Islet of Langerhans (tissue), 1 donor: Measurements from ENCODE around the gene NABP2.
"Not testable (repeated sequence)": the region's sequence is repeated elsewhere in the genome, so short reads cannot be mapped to it uniquely, and the experiment has no call there.

Source experiments
- FAIRE-seq: peaks from one replicate; lab custom pipeline; 2011; peaks lifted over from hg19 to GRCh38; lab: Jason Lieb, UNC

The NABP2 gene

DNA sequence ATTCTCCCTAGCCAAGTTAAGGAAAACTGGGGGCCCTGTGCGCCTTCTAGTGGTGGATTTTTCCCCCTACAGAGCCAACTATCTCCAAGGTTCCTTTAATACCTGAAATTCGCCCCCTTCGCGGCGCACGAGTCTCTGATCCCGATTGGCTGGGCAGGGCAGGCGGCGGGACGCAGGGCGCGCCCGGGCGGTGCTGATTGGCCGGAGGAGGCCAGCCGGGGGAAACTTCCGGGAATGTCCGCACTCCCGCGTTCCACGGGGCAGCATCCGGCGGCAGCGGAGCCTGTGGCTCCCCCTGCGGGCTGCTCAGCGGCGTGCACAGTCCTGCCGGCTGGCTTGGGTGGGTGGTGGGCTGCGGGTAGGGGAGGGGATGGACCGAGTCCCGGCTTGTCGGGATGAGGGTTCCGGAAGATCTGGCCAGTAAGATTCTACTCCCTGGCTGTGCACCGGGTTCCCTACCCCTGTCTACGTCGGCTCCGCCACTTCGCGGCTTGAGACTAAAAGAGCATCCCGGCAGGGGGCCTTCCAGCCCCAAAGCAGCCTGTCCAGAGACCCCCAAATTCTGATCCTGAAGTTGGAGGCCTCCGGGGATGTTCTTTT lies at the start of gene NABP2:
TSS of gene NABP2 (plus strand) at position 241 of the 600 bp plus-strand sequence. CDS start 515 bp downstream, outside the sequence.
- no peak for FAIRE-seq

GRCh38 chr12:56178347-56178746 lies 45.8 kb upstream of the NABP2 start:
- FAIRE-seq = no peak

- no peak for FAIRE-seq
These were observed 37.2 kb upstream of the NABP2 start for GRCh38 chr12:56186957-56187356.

DNA sequence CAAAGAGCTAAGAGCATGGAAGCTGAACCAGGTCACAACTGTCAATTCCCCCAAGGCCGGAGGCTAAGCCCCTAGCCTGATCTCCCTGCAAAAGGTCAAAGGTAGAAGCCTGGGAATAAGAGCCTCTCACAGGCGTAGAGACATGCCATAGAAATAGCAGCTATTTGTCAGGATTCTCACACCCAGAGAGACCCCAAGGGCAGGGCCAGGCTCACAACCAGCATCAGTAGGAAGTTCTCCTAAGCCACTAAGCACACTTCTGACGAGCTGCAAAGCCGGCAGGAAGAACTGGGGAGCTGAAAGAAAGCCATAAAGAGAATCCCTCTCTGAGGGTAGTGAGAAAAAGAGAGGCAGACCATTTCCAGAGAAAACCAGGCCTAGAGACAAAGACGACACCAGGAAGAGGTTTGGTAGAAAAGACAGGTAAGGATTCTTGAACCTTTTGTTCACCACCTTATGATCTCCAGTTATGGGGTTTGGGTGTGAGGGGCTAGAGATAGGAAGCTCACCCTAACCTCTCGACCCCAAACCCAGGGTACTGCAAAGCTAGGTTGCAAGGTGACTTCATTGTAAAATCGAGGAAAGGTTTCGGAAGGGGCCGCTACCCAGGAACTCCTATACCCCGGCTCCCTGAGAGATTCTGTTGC lies 35.9 kb upstream of the NABP2 start:
- FAIRE-seq = no peak

DNA sequence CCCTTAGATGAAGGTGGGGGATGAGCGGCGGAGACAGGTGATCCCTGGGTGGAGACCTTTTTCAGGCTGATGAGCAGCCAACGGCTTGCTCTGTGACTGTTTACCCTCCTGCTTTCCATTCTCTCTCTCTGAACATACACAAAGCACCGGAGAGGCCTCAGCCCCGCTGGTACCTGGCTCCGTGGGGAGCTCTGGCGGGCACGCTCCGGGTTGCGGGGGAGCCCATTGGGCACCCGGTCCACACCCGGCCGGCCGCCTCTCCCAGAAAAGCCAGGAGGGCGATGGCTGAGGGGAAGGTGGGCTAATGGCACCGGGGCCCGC lies 35.4 kb upstream of the NABP2 start:
- no peak for FAIRE-seq

DNA sequence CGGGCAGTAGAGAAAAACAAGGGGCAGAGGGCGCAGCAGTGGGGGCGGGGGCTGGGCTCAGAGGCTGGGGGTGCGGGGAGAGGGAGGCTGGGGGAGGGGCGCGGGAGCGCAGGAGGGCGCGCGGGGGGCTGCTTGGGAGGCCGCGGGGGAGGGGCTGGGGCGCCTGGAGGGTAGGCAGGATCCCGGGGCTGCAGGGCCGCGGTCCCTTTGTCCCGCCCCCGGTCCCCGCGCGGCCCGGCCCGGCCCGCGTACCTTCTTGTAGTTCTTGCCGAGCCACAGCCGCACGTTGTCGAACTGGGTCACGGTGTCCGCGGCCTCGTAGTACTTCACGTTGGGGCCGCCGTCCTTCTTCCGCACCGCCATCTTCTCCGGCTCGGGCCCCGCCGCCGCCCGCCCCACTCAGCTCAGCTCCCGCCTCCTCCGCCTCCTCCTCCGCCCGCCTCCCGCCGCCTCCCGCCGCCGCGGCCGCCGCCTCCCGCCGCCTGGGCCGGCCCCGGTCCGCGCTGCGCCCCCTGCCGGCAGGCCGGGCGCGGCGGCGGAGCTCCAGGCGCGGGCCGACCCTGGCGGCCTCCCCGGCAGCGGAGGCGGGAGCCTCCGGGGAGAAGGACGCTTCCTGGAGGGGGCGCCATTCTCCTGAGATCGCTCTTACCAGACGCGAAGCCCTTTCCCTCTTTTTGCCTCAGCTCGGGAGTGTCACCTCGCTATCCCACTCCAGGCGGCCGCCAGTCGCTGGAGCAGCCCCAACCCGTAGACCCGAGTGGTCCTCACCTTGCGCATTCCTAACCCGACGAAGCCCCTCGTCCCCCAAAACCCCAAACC lies 34.8 kb upstream of the NABP2 start, which contains the start of gene SMARCC2:
TSS of gene SMARCC2 (minus strand) at position 385 of the 819 bp plus-strand sequence. CDS start at position 363, 22 bp downstream.
- FAIRE-seq = no peak

DNA sequence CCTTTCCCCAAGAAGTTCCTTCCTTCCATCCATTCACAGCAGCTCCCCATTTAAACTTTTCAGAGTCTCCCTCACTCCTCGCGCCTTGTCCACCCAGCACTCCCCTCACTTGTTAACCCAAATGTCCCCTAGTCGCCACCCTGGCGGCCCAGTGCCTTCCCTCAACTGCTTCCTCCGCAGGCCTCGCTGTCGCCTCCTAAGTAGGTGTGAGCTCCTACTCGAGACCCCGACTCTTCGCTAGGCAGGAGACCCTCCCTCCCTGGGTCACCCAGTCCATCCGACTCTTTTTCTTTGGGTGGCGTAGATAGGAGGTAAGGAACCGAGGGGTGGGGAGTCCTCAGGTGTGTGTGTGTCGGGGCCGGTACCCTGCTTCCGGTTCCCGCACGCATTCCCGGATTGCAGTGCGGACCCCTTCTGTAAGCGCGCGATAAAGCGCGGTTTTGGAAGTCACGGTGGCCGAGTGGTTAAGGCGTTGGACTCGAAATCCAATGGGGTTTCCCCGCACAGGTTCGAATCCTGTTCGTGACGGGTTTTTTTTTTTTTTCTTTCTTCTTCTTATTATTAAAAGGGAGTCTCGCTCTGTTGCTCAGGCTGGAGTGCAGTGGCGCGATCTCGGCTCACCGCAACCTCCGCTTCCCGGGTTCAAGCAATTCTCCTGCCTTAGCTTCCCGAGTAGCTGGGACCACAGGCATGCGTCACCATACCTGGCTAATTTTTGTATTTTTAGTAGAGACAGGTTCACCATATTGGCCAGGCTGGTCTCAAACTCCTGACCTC lies 34.0 kb upstream of the NABP2 start:
- no peak for FAIRE-seq

GRCh38 chr12:56190695-56191155 lies 33.4 kb upstream of the NABP2 start:
- no peak for FAIRE-seq

DNA sequence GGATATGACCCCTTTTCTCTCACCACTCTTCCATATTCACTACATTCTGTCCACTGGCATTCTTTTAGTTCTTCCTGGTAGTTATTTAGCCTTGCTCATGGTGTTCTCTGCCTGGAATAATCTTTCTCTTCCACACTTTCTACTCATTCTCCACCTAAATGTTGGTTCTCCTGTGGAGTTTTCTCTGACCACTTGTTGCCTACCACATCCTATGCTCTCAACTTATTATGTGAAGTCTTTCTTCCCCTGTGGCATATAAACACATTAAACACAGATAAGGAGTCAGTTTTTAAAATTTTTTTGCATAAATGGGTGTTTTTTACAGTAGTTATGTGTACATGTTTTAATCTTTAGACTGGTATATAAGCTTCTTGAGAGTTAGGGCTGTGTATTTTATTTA lies 31.6 kb upstream of the NABP2 start:
- FAIRE-seq = no peak

DNA sequence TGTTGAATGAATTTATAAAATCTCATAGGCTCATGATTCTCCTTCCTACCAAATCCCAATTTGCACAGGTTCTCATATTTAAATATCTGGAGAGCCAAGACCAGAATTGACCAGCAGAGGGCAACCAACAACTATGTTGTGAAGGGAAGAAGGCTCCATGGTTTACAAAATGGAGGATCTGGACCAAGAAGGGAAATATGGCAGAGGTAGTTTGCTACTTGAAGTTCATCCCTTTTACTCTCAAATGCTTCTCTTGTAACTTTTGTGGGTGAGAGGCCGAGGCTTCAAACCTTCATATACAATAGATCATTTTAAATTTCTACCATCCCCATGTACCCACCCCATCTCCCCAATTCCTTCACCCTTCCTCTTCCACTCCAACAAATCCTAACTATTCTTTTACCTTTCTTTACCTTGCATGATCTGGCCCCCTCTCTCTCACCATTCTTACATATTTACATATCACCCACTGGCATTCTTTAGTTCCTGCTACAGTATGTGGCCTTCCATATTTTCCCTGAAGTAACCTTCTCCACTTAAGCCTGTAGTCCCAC lies 31.0 kb upstream of the NABP2 start:
- peak; percentile 71 for FAIRE-seq

DNA sequence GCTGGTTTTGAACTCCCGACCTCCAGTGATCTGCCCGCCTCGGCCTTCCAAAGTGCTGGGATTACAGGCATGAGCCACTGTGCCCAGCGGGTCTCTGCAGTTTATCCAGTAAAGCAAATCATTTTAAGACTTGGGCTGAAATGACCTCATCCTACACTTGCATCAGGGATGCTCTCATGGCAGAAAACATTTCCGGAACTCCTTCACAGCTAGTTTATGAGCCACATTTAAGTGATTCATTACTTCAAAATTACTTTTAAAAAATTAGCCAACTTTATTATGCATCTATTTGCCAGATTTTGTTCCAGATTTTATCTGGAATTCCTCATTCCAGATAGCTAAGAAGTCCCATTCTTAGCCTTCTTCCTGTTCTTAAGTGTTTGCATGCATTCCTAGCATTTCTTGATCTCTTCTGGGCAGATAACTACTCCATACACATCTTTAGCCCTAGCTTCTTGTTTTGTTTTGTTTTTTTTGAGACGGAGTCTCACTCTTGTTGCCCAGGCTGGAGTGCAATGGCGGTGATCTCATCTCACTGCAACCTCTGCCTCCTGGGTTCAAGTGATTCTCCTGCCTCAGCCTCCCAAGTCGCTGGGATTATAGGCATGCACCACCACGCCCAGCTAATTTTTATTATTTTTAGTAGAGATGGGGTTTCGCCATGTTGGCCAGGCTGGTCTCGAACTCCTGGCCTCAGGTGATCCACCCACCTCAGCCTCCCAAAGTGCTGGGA lies 27.2 kb upstream of the NABP2 start:
- FAIRE-seq = not testable (repeated sequence)

DNA sequence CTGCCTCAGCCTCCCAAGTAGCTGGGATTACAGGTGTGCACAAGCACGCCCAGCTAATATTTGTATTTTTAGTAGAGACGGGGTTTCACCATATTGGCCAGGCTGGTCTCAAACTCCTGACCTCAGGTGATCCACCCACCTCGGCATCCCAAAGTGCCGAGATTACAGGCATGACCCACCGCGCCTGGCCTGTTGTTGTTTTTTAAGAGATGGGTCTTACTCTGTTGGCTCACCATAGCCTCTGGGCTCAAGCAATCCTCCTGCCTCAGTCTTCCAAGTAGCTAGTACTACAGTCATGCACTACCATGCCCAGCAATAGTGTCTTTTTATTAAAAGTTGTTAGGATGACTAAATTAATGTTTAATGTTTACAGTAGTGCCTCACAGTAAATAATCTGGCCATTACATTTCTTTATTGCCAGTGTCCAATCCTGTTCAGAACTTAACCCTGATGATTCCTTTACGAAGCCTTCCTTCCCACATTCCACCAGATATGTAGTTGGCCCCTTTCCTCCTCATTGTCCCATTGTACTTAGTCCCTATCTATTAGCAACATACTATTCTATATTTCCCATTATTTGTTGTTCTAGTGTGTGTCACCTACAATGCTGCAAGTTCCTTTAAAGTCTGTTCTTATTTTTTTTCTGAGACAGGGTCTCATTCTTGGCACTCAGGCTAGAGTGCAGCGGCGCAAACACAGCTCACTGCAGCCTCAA lies 26.1 kb upstream of the NABP2 start:
- no peak for FAIRE-seq

DNA sequence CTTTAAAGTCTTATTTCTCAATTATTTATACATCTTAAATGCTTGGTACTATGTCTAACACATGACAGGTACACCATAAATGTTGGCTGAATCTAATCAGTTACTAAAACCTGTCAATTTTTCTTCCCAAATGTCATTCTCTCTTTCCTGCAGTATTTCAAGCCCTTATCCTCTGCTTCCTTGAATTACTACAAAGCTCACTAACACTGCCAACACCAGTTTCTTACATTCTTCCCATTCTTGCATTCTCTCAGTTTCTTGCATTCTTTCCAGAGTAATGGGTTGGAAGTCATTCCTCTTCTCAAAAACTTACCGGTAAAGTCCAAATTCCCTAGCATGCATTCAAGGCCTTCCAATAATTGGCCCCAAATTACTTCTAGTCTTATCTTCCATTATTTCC lies 25.3 kb upstream of the NABP2 start:
- FAIRE-seq = no peak

- FAIRE-seq = no peak
These were observed 21.8 kb upstream of the NABP2 start for GRCh38 chr12:56202366-56202765.

- FAIRE-seq = no peak
These were observed 21.3 kb upstream of the NABP2 start for GRCh38 chr12:56202838-56203237.

DNA sequence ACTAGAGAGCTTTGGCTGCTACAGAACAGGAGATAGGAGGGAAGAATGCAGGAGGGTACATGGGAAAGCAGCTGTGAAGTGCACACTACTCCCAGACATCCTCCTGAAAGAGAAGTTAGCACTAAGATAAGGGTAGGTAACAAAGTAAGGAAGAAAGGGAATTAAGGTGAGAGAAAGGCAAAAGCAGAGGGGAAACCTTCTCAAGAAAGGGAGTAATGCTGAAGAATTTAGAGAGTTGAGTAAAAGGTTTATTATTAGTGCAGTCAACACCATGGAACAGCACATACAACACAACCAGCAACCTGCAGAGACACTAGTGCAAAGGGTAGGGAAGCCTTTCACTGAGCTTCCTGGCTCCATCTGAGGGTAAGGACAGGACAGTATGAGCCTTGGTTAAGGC lies 19.9 kb upstream of the NABP2 start:
- FAIRE-seq = no peak

DNA sequence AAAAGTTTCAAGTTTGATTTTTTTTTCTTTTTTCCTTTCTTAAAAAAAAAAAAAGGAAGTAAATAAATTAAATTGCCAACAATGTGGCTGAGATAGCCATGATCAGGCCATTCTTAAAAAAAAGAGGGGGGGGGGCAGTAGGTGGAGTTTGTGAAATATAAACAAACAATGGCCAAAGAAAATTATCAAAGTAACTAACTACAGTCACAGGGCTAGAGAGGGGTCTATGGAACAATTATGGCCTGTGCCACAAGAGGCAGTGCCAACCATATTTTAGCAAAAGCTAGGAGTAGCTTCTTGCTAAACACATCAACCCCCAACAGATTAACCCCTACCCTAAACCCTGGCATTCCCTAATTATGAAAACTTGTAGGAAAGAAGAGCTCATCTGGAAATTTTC lies 18.7 kb upstream of the NABP2 start:
- no peak for FAIRE-seq

GRCh38 chr12:56206452-56207166 lies 17.5 kb upstream of the NABP2 start:
- FAIRE-seq = no peak

DNA sequence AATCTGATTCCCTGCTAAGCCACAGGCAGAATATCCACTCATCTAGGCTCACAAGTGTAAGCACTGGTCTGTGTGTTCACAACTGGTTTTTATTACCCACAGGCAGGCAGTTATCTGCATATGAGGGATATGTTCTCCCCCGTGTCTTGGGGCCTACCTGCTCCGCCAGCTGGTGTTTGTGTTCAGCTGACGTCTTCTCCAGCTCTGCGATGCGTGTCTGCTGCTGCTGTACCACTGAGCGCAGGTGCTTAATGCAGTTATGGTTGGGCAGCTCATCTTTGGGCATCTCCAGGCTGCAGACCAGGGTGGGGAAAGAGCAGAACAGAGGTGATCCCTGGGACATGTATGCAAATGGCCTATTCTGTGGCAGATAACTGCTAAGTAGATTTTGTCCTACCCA lies 16.1 kb upstream of the NABP2 start:
- FAIRE-seq = no peak

DNA sequence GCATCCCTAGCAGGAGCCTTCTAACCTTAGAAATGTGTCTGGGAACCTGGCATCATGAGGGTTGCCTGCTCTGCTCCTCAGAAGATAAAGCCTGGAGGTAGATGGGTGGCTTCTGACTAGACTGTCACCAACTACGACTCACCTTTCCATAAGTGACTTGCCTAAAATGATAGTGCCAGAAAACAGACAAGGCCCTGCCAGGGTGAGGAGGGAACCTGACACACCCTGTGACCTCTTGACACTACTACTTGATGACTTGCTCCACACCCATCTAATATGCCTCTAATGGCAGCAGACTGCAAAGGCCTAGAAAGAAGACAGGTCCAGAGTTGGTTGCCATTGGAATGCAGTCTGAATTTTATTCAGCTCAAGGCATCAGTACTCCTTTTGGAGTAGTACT lies 11.8 kb upstream of the NABP2 start:
- FAIRE-seq = no peak
